ENCODE measurements around the gene CCDC187.

Gene CCDC187

DNA sequence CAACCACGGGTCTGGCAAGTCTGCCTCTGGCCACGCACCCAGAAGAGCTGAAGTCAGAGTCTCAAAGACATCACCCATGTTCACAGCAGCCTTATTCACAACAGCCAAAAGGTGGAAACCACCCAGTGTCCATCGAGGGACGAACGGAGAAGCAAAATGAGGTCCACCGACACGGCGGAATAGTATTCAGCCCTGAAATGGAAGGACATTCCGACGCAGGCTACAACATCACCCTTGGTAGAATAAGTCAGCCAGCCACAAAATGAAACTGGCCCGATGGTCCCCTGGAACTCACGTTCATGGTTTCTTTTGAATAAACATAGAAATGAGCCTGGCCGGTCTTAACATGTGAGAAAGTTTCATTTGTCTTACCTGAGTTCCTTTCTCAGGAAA, 16.9 kb downstream of the CCDC187 start:
- H3K4me3 ChIP-seq (ENCODE audit: low read length) = no peak overlapping the region
- no peak for DNase-seq (ENCODE audit: low read depth)
- TF ChIP-seq, protein P1, sequence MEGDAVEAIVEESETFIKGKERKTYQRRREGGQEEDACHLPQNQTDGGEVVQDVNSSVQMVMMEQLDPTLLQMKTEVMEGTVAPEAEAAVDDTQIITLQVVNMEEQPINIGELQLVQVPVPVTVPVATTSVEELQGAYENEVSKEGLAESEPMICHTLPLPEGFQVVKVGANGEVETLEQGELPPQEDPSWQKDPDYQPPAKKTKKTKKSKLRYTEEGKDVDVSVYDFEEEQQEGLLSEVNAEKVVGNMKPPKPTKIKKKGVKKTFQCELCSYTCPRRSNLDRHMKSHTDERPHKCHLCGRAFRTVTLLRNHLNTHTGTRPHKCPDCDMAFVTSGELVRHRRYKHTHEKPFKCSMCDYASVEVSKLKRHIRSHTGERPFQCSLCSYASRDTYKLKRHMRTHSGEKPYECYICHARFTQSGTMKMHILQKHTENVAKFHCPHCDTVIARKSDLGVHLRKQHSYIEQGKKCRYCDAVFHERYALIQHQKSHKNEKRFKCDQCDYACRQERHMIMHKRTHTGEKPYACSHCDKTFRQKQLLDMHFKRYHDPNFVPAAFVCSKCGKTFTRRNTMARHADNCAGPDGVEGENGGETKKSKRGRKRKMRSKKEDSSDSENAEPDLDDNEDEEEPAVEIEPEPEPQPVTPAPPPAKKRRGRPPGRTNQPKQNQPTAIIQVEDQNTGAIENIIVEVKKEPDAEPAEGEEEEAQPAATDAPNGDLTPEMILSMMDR (IDR thresholded peaks at IDR 0.05; ENCODE audit: insufficient read depth, low read depth, low read length, missing control alignments) = no peak

DNA sequence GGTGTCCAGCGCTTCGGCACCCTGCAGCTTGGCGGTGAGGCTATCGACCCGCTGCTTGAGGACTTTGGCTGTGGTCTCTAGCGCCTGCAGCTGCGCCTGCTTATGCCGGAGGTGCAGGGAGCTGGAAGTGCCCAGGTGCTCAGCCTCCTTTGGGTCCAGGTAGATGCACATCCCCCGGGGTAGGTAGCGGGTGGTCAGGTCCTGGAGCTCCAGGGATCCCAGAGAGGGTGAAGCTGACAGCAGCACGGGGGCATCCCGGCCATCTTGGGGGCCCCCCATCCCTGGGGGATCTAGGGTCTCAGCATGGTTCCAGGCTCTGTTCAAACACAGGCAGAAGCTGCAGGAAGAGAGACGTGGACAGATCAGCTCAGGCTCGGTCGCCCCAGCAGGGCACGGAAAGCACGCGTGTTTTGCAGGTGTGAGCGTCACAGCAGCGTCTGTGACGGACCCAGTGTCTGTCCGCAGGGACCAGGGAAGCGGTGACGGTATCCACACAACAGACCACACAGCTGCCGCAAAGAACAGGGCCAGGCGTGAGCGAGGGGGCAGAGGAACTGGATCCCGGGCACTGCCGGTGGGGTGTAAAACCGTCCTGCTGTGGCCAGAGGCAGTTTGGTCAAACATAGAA, 17.4 kb downstream of the CCDC187 start:
- TF ChIP-seq, protein P1 (IDR thresholded peaks at IDR 0.05; ENCODE audit: insufficient read depth, low read depth, low read length, missing control alignments) = no peak
- H3K4me3 ChIP-seq (ENCODE audit: low read length) = no peak overlapping the region
- DNase-seq (ENCODE audit: low read depth) = no peak

DNA sequence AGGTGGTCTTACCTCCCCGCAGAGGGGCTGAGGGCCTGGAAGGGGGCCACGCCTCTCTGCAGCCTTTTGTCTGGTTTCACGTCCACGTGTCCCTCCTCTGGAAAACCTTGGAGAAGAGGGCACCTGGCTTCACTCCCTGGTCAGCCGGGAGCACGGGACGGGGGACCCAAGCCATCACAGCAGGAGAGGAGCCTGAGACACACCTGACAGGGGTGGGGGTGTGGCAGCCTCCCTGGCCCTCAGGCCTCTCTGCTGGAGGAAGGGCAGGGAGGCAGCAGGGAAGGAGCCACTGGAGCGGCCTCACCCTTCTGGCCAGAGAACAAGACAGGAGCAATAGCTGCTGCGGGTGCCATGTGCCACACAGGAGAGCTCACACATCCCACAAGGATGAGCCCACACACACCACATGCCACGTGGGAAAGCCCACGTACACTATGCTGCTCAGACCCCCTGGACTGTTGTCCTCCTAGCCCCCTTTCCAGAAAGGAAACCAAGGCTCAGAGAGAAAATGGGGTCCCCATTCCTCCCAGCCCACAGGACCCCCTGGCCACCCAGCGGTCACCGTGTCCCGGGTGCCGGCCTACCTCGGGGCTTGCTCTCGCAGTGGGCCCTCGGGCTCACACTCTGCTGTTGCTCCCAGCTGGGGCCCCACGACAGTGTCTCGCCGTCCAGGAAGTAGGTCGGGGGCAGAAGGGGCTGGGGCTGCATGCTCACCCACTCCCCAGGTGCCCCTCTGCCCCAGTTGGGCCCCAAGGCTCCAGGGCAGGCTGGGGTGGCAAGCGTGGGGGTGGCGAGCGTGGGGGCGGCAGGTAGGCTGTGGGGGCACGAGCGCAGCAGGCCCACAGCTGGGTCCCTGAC, 18.2 kb downstream of the CCDC187 start:
- TF ChIP-seq, protein P1 (IDR thresholded peaks at IDR 0.05; ENCODE audit: insufficient read depth, low read depth, low read length, missing control alignments) = no peak
- H3K4me3 ChIP-seq (ENCODE audit: low read length) = no peak overlapping the region
- no peak for DNase-seq (ENCODE audit: low read depth)

DNA sequence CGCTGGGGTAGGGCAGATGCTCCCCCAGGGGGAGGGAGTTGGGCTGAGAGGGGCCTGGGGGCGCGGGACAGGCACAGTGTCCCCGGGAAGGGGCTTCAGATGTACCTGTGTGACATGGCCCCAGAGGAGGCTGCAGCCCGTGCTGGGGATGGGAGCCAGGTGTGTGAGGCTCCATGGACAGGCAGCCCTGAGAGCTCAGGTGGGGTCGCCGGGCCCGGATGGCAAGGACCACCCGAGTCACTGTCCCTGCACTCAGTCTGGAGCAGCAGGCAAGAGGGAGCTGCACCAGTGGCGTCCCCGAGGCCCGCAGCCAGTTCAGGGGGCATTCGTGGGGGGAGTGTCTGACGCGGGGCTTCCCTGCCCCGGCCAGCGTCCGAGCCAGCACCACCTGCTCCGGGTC, 18.9 kb downstream of the CCDC187 start:
- TF ChIP-seq, protein P1 (IDR thresholded peaks at IDR 0.05; ENCODE audit: insufficient read depth, low read depth, low read length, missing control alignments) = no peak
- no peak for DNase-seq (ENCODE audit: low read depth)
- no peak overlapping the region for H3K4me3 ChIP-seq (ENCODE audit: low read length)

DNA sequence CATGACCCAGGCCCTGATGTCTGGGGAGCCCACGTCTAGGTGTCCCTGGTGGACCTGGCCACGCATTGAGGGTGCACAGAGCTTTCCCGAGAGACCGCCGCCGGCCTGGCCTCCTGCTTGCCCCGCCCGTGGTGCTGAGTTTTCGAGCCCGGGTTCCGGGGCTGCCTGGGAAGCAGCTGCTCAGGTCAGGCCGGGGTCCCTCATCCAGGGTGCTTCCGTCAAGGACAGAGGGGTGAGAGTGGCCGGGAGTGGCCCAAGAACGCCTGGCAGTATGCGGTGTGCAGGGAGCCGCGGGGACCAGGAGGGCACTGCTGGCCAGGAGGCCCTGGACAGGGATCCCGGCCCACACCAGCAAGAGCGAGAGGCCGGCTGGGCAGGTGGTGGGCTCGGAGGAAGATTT, 19.6 kb downstream of the CCDC187 start:
- H3K4me3 ChIP-seq (ENCODE audit: low read length) = no peak overlapping the region
- DNase-seq (ENCODE audit: low read depth) = no peak
- TF ChIP-seq, protein P1 (IDR thresholded peaks at IDR 0.05; ENCODE audit: insufficient read depth, low read depth, low read length, missing control alignments) = no peak

DNA sequence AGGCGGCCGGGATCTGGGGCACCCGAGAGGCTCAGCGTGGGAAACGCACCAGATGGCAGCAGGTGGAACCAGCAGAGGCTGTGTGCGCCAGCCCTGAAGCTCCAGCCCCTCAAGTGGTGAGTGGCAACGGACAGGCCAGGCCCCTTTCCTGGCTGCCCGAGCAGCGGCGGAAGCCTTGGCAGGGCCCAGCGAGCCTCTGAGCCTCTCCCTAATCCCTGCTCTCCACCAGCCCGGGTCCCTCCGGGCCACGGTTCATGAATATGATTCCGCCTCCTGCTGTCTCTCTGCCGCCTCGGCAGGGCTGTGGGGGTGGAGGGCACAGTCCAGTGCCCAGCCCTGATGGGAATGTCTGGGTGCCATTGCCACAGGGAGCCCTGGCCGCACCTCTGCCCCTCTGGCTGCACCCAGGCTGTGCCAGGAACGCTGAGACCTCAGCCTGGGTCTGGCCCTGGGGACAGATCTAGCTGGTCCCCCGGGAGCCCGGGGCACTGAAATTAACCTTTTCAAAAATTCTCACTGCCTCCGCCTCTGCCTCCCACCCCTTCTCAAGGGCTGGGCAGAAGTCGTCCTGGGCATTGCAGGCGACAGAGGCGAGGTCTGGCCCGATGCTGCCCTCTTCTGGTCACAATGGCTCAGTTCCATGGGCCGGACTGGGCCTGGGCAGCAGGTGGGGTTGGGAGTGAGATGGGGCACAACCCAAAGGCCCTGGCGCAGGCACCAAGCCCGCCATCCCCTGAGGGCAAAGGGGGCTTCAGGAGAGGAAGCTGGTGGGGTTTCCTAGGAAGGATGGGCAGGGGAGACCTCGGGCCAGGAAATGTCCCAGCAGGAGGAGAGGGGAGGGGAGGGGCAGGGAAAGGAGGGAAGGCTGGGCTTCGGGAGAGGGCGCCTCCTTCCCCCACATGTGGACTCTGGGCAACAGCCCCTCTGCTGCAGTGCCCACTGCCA, 20.3 kb downstream of the CCDC187 start:
- no peak overlapping the region for H3K4me3 ChIP-seq (ENCODE audit: low read length)
- DNase-seq (ENCODE audit: low read depth) = peak; percentile 68
- TF ChIP-seq, protein P1 (IDR thresholded peaks at IDR 0.05; ENCODE audit: insufficient read depth, low read depth, low read length, missing control alignments) = peak; percentile 83
